HEK293 (cell line): Measurements from ENCODE around the gene RASSF1.

Experiments used
- PBX3 ChIP-seq: sonication (generic); formaldehyde crosslinking; IDR thresholded peaks from 2 replicates; pipeline ENCODE4 v1.8.1; 2022; ENCODE audit warnings: mild to moderate bottlenecking, moderate library complexity, missing genetic modification reagents
- REPIN1 ChIP-seq: fragments of 450-650 bp; formaldehyde crosslinking; IDR thresholded peaks from 2 replicates; pipeline ENCODE4 v1.5.1; 2017; ENCODE audit warnings: missing biosample characterization, missing genetic modification characterization, low read depth
- SCRT1 ChIP-seq: fragments of 450-650 bp; formaldehyde crosslinking; IDR thresholded peaks from 2 replicates; pipeline ENCODE4 v1.5.1; 2016; ENCODE audit warnings: missing biosample characterization, missing genetic modification characterization, borderline replicate concordance
- SP2 ChIP-seq: fragments of 450-650 bp; formaldehyde crosslinking; IDR thresholded peaks from 2 replicates; pipeline ENCODE4 v1.5.1; 2016; ENCODE audit warnings: missing biosample characterization, missing genetic modification characterization
- SP3 ChIP-seq: fragments of 450-650 bp; formaldehyde crosslinking; IDR thresholded peaks from 2 replicates; pipeline ENCODE4 v1.5.1; 2016; ENCODE audit warnings: missing biosample characterization, missing genetic modification characterization
- YY1 ChIP-seq: fragments of 450-650 bp; formaldehyde crosslinking; IDR thresholded peaks from 2 replicates; pipeline ENCODE4 v1.5.1; 2018; ENCODE audit warnings: missing biosample characterization, missing genetic modification characterization
- YY2 ChIP-seq: fragments of 450-650 bp; formaldehyde crosslinking; IDR thresholded peaks from 2 replicates; pipeline ENCODE4 v1.5.1; 2016; ENCODE audit warnings: missing biosample characterization, missing genetic modification characterization
- ZBTB20 ChIP-seq: fragments of 450-650 bp; formaldehyde crosslinking; IDR thresholded peaks from 2 replicates; pipeline ENCODE4 v1.5.1; 2016; ENCODE audit warnings: missing biosample characterization, missing genetic modification characterization
- ZBTB21 ChIP-seq: fragments of 450-650 bp; formaldehyde crosslinking; IDR thresholded peaks from 2 replicates; pipeline ENCODE4 v1.5.1; 2017; ENCODE audit warnings: missing biosample characterization, missing genetic modification characterization
- ZBTB8A ChIP-seq: fragments of 450-650 bp; formaldehyde crosslinking; IDR thresholded peaks from 2 replicates; pipeline ENCODE4 v1.5.1; 2016; ENCODE audit warnings: missing biosample characterization, missing genetic modification characterization
- ZEB2 ChIP-seq: fragments of 450-650 bp; formaldehyde crosslinking; IDR thresholded peaks from 2 replicates; pipeline ENCODE4 v1.5.1; 2016; ENCODE audit warnings: missing biosample characterization, missing genetic modification characterization
- ZNF10 ChIP-seq: fragments of 450-650 bp; formaldehyde crosslinking; IDR thresholded peaks from 2 replicates; pipeline ENCODE4 v1.5.1; 2017; ENCODE audit warnings: missing biosample characterization, missing genetic modification characterization
- ZNF133 ChIP-seq: fragments of 450-650 bp; formaldehyde crosslinking; IDR thresholded peaks from 2 replicates; pipeline ENCODE4 v1.5.1; 2016; ENCODE audit warnings: missing biosample characterization, missing genetic modification characterization
- ZNF155 ChIP-seq: fragments of 450-650 bp; formaldehyde crosslinking; IDR thresholded peaks from 2 replicates; pipeline ENCODE4 v1.5.1; 2016; ENCODE audit warnings: missing biosample characterization, missing genetic modification characterization
- ZNF175 ChIP-seq: fragments of 450-650 bp; formaldehyde crosslinking; IDR thresholded peaks from 2 replicates; pipeline ENCODE4 v1.5.1; 2016; ENCODE audit warnings: missing biosample characterization, missing genetic modification characterization
- ZNF202 ChIP-seq: fragments of 450-650 bp; formaldehyde crosslinking; IDR thresholded peaks from 2 replicates; pipeline ENCODE4 v1.5.1; 2016; ENCODE audit warnings: missing biosample characterization, missing genetic modification characterization, borderline replicate concordance
- ZNF302 ChIP-seq: fragments of 450-650 bp; formaldehyde crosslinking; IDR thresholded peaks from 2 replicates; pipeline ENCODE4 v1.5.1; 2016; ENCODE audit warnings: missing biosample characterization, missing genetic modification characterization, low read depth
- ZNF473 ChIP-seq: fragments of 450-650 bp; formaldehyde crosslinking; IDR thresholded peaks from 2 replicates; pipeline ENCODE4 v1.5.1; 2017; ENCODE audit warnings: missing biosample characterization, missing genetic modification characterization
- ZNF549 ChIP-seq: fragments of 450-650 bp; IDR thresholded peaks from 2 replicates; pipeline ENCODE4 v1.5.1; 2018; ENCODE audit warnings: missing biosample characterization, missing genetic modification characterization, mild to moderate bottlenecking, inconsistent platforms, moderate library complexity
- ZNF561 ChIP-seq: fragments of 450-650 bp; IDR thresholded peaks from 2 replicates; pipeline ENCODE4 v1.5.1; 2018; ENCODE audit warnings: missing biosample characterization, missing genetic modification characterization, borderline replicate concordance
- ZNF580 ChIP-seq: fragments of 450-650 bp; formaldehyde crosslinking; IDR thresholded peaks from 2 replicates; pipeline ENCODE4 v1.5.1; 2016; ENCODE audit warnings: missing biosample characterization, missing genetic modification characterization
- ZNF600 ChIP-seq: fragments of 450-650 bp; formaldehyde crosslinking; IDR thresholded peaks from 2 replicates; pipeline ENCODE4 v1.5.1; 2016; ENCODE audit warnings: missing biosample characterization, missing genetic modification characterization
- ZNF747 ChIP-seq: fragments of 450-650 bp; formaldehyde crosslinking; IDR thresholded peaks from 2 replicates; pipeline ENCODE4 v1.5.1; 2016; ENCODE audit warnings: missing biosample characterization, missing genetic modification characterization
- ZNF76 ChIP-seq: fragments of 450-650 bp; formaldehyde crosslinking; IDR thresholded peaks from 2 replicates; pipeline ENCODE4; 2016; ENCODE audit warnings: low read depth, missing biosample characterization, missing genetic modification characterization, borderline replicate concordance
- ZSCAN30 ChIP-seq: fragments of 450-650 bp; IDR thresholded peaks from 2 replicates; pipeline ENCODE4 v1.5.1; 2018; ENCODE audit warnings: missing biosample characterization, mild to moderate bottlenecking, missing genetic modification characterization, moderate library complexity
- TF ChIP-seq, protein P1 (sequence below): fragments of 450-650 bp; formaldehyde crosslinking; IDR thresholded peaks from 2 replicates; pipeline ENCODE4 v1.5.1; 2016; ENCODE audit warnings: missing biosample characterization, missing genetic modification characterization
- TF ChIP-seq, protein P2 (sequence below): fragments of 450-650 bp; formaldehyde crosslinking; IDR thresholded peaks from 2 replicates; pipeline ENCODE4 v1.5.0; 2017; ENCODE audit warnings: missing biosample characterization, missing genetic modification characterization, borderline replicate concordance
- TF ChIP-seq, protein P3 (sequence below): fragments of 450-650 bp; formaldehyde crosslinking; optimal IDR thresholded peaks from 2 replicates; pipeline ENCODE3; 2016; ENCODE audit warnings: missing biosample characterization, mild to moderate bottlenecking, missing genetic modification characterization
- TF ChIP-seq, protein P4 (sequence below): fragments of 450-650 bp; formaldehyde crosslinking; IDR thresholded peaks from 2 replicates; pipeline ENCODE4 v1.5.1; 2016; ENCODE audit warnings: missing biosample characterization, missing genetic modification characterization

Gene RASSF1

GRCh38 chr3:50350527-50351322, 10.1 kb upstream of the RASSF1 start, which contains the start of the genes CYB561D2 and NPRL2 (continued):
- no peak for TF ChIP-seq ZNF747
- no peak for TF ChIP-seq ZNF175 (tag by site-specific recombination)
- TF ChIP-seq PBX3 (CRISPR knock-in tag): 0 out of 2 replicates have a peak, but pooled peaks have one; percentile 55
- no peak for TF ChIP-seq SCRT1 (tag by site-specific recombination)
- TF ChIP-seq, protein P1, sequence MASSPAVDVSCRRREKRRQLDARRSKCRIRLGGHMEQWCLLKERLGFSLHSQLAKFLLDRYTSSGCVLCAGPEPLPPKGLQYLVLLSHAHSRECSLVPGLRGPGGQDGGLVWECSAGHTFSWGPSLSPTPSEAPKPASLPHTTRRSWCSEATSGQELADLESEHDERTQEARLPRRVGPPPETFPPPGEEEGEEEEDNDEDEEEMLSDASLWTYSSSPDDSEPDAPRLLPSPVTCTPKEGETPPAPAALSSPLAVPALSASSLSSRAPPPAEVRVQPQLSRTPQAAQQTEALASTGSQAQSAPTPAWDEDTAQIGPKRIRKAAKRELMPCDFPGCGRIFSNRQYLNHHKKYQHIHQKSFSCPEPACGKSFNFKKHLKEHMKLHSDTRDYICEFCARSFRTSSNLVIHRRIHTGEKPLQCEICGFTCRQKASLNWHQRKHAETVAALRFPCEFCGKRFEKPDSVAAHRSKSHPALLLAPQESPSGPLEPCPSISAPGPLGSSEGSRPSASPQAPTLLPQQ: peak; percentile 74
- TF ChIP-seq, protein P2, sequence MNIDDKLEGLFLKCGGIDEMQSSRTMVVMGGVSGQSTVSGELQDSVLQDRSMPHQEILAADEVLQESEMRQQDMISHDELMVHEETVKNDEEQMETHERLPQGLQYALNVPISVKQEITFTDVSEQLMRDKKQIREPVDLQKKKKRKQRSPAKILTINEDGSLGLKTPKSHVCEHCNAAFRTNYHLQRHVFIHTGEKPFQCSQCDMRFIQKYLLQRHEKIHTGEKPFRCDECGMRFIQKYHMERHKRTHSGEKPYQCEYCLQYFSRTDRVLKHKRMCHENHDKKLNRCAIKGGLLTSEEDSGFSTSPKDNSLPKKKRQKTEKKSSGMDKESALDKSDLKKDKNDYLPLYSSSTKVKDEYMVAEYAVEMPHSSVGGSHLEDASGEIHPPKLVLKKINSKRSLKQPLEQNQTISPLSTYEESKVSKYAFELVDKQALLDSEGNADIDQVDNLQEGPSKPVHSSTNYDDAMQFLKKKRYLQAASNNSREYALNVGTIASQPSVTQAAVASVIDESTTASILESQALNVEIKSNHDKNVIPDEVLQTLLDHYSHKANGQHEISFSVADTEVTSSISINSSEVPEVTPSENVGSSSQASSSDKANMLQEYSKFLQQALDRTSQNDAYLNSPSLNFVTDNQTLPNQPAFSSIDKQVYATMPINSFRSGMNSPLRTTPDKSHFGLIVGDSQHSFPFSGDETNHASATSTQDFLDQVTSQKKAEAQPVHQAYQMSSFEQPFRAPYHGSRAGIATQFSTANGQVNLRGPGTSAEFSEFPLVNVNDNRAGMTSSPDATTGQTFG (tag by site-specific recombination): no peak
- TF ChIP-seq ZNF473: no peak
- TF ChIP-seq, protein P3, sequence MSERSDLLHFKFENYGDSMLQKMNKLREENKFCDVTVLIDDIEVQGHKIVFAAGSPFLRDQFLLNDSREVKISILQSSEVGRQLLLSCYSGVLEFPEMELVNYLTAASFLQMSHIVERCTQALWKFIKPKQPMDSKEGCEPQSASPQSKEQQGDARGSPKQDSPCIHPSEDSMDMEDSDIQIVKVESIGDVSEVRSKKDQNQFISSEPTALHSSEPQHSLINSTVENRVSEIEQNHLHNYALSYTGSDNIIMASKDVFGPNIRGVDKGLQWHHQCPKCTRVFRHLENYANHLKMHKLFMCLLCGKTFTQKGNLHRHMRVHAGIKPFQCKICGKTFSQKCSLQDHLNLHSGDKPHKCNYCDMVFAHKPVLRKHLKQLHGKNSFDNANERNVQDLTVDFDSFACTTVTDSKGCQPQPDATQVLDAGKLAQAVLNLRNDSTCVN (tag by site-specific recombination): peak; percentile 79
- TF ChIP-seq, protein P4, sequence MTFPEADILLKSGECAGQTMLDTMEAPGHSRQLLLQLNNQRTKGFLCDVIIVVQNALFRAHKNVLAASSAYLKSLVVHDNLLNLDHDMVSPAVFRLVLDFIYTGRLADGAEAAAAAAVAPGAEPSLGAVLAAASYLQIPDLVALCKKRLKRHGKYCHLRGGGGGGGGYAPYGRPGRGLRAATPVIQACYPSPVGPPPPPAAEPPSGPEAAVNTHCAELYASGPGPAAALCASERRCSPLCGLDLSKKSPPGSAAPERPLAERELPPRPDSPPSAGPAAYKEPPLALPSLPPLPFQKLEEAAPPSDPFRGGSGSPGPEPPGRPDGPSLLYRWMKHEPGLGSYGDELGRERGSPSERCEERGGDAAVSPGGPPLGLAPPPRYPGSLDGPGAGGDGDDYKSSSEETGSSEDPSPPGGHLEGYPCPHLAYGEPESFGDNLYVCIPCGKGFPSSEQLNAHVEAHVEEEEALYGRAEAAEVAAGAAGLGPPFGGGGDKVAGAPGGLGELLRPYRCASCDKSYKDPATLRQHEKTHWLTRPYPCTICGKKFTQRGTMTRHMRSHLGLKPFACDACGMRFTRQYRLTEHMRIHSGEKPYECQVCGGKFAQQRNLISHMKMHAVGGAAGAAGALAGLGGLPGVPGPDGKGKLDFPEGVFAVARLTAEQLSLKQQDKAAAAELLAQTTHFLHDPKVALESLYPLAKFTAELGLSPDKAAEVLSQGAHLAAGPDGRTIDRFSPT: peak; percentile 92
- peak; percentile 99 for TF ChIP-seq ZNF76 (tag by site-specific recombination)
- 0 out of 2 replicates have a peak, but pooled peaks have one; percentile 7 for TF ChIP-seq ZNF133 (tag by site-specific recombination)
- peak; percentile 44; the same call in 1 of the 2 replicates for TF ChIP-seq YY1 (tag by site-specific recombination)
- TF ChIP-seq ZNF561 (tag by site-specific recombination): 0 out of 2 replicates have a peak, but pooled peaks have one; percentile 43
- no peak for TF ChIP-seq REPIN1 (tag by site-specific recombination)
- TF ChIP-seq ZNF155 (tag by site-specific recombination): no peak
- TF ChIP-seq YY2 (tag by site-specific recombination): peak; percentile 32; the same call in 1 of the 2 replicates
- TF ChIP-seq ZNF580 (tag by site-specific recombination): peak; percentile 77; the same call in 1 of the 2 replicates
- TF ChIP-seq ZNF202 (tag by site-specific recombination): no peak
- TF ChIP-seq SP2 (tag by site-specific recombination): peak; percentile 86
- TF ChIP-seq ZNF600 (tag by site-specific recombination): peak; percentile 79
- TF ChIP-seq ZBTB8A (tag by site-specific recombination): peak; percentile 38; the same call in 1 of the 2 replicates
- TF ChIP-seq ZNF302 (tag by site-specific recombination): no peak
- no peak for TF ChIP-seq ZNF10 (tag by site-specific recombination)
- TF ChIP-seq ZSCAN30 (tag by site-specific recombination): 0 out of 2 replicates have a peak, but pooled peaks have one; percentile 33
- TF ChIP-seq ZEB2: peak; percentile 60; the same call in 1 of the 2 replicates
- peak; percentile 95 for TF ChIP-seq SP3 (tag by site-specific recombination)
- TF ChIP-seq ZBTB21 (tag by site-specific recombination): peak; percentile 65; the same call in 1 of the 2 replicates
- peak; percentile 78; the same call in 1 of the 2 replicates for TF ChIP-seq ZBTB20 (tag by site-specific recombination)
- TF ChIP-seq ZNF549 (tag by site-specific recombination): no peak
